ENCODE data around the gene OTULIN. TPM values are rescaled to one million over a fixed set of nuclear protein-coding genes. Genes with fewer than 3 reads are reported as not detected.

OTULIN gene
- total and polyA plus RNA-seq, 2 of the 8 experiments (the other 6 are each of a cell fraction or from before 2014, with no cell fraction given), result 5.2 to 34.8 TPM

- no peak for TF ChIP-seq CTBP2 (IDR thresholded peaks at IDR 0.05; ENCODE audit: borderline replicate concordance, insufficient read depth, insufficient read length, low read length)
- TF ChIP-seq POLR2A (IDR thresholded peaks at IDR 0.05; ENCODE audit: control extremely low read depth in 1 of 2, low read depth in 2 of 2, low read length in 2 of 2), result no peak
- no peak for TF ChIP-seq BRCA1 (IDR thresholded peaks at IDR 0.05; ENCODE audit: low read depth, low read length)
- no peak for TF ChIP-seq USF2 (IDR thresholded peaks at IDR 0.05; ENCODE audit: low read length)
- TF ChIP-seq KDM4A (IDR thresholded peaks at IDR 0.05; ENCODE audit: low read depth, low read length, severe bottlenecking), result no peak
Measured at GRCh38 chr5:14712131-14712530, 47.6 kb downstream of the OTULIN start (continued).
